Measurements from ENCODE around the gene CABS1. TPM values are rescaled to one million over a fixed set of nuclear protein-coding genes. Genes with fewer than 3 reads are reported as not detected.

CABS1 gene
- polyA plus RNA-seq, 1 donor, result not detected

DNA sequence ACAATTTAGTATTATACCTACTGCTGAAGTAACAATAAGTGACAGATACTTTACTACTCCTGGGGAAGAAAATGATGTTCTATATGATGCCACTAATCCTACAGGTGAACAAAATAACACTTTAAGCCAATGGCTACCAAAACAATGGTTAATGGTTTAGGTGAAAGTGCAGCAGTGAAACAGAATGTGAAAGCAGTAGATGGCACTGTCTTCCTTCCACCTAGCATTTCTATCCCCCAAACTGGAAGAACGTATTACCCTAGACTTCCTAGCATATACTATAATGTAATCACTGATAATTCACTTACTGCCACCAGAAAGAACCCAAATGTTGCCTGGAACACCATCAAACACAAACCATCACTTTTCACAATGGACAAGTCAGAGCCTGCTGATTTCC, 18.9 kb upstream of the CABS1 start:
- DNase-seq, result no peak
- Histone ChIP-seq H3K4me3 (ENCODE audit: low read length) (no peak overlapping the region), H3K27me3 (ENCODE audit: control insufficient read depth, insufficient read depth, low read length) (no peaks in the 10 kb centered on the region), H3K4me1 (ENCODE audit: control insufficient read depth, insufficient read depth, low read length) (no peaks in the 10 kb centered on the region), H3K27ac (ENCODE audit: low read length) (no peak overlapping the region), H3K9me3 (ENCODE audit: control insufficient read depth, low read depth, low read length) (no peaks in the 10 kb centered on the region), H3K36me3 (ENCODE audit: control insufficient read depth, insufficient read depth, low read length) (no peaks in the 10 kb centered on the region)
- 20% methylated on average over 1 of the region's 1 CpG for WGBS (ENCODE audit: insufficient coverage, low lambda C conversion rate)

DNA sequence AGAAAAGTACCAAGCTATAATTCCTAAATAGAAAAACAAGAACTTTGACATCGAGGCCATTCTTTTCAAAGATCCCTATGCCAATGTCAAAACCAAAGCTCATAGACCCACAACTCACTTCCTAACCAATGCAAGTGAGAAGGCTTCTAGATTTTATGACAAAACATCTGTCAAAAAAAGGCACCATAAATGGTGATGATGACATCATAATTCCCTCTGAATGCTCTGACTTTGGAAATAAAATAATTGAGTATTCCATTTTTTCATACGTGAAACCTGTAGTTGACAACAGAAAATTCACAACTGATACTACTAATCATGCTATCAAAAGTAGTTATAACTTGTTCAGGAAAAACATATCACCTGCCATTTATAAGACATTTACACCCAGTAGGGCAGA, 8.7 kb upstream of the CABS1 start:
- Histone ChIP-seq H3K36me3 (ENCODE audit: control insufficient read depth, insufficient read depth, low read length) (no peaks in the 10 kb centered on the region), H3K27me3 (ENCODE audit: control insufficient read depth, insufficient read depth, low read length) (no peaks in the 10 kb centered on the region), H3K4me1 (ENCODE audit: control insufficient read depth, insufficient read depth, low read length) (no peaks in the 10 kb centered on the region), H3K4me3 (ENCODE audit: low read length) (no peak overlapping the region), H3K27ac (ENCODE audit: low read length) (no peak overlapping the region), H3K9me3 (ENCODE audit: control insufficient read depth, low read depth, low read length) (no peaks in the 10 kb centered on the region)
- DNase-seq, result no peak
- 100% methylated on average over 1 of the region's 2 CpGs for WGBS (ENCODE audit: insufficient coverage, low lambda C conversion rate)

- no peak overlapping the region for H3K27ac ChIP-seq (ENCODE audit: low read length)
- 100% methylated on average over 2 of the region's 5 CpGs for WGBS (ENCODE audit: insufficient coverage, low lambda C conversion rate)
- no peaks in the 10 kb centered on the region for H3K36me3 ChIP-seq (ENCODE audit: control insufficient read depth, insufficient read depth, low read length)
Measured at GRCh38 chr4:70336043-70336442, 1.3 kb downstream of the CABS1 start.

DNA sequence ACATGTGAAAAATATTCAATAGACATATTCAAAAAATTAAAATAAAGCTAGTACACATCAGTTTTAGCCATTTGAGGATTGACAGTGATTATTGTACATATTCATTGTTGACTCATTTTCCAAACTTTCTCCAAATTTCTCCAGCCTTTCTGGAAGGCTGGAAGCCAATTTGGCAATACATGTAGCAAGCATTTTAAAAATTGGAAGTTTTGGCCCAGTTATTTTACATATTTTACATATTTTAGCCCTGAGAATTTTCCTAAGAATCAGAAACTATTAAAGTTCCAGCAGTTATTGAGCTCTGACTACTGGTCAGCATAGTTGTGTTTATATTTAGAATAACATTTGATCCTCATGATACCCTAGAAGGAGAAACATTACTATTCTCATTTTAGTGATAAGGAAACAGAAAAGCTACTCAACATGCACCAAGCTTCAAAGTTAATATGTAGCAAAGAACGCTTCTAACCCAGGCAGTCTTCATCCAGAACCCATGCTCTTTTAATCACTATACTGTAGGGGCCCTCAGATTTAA, 3.2 kb downstream of the CABS1 start:
- Histone ChIP-seq H3K27ac (ENCODE audit: low read length) (no peak overlapping the region), H3K36me3 (ENCODE audit: control insufficient read depth, insufficient read depth, low read length) (no peaks in the 10 kb centered on the region), H3K4me1 (ENCODE audit: control insufficient read depth, insufficient read depth, low read length) (no peaks in the 10 kb centered on the region), H3K9me3 (ENCODE audit: control insufficient read depth, low read depth, low read length) (no peaks in the 10 kb centered on the region), H3K27me3 (ENCODE audit: control insufficient read depth, insufficient read depth, low read length) (no peaks in the 10 kb centered on the region), H3K4me3 (ENCODE audit: low read length) (no peak overlapping the region)
- no CpG with 5 or more reads among the region's 1 CpG for WGBS (ENCODE audit: insufficient coverage, low lambda C conversion rate)
- DNase-seq, result no peak

More at GRCh38 chr4:70336043-70336442, 1.3 kb downstream of the CABS1 start:
- Histone ChIP-seq H3K9me3 (ENCODE audit: control insufficient read depth, low read depth, low read length) (no peaks in the 10 kb centered on the region), H3K27me3 (ENCODE audit: control insufficient read depth, insufficient read depth, low read length) (no peaks in the 10 kb centered on the region), H3K4me1 (ENCODE audit: control insufficient read depth, insufficient read depth, low read length) (no peaks in the 10 kb centered on the region), H3K4me3 (ENCODE audit: low read length) (no peak overlapping the region)
- no peak for DNase-seq

- Histone ChIP-seq H3K36me3 (ENCODE audit: control insufficient read depth, insufficient read depth, low read length) (no peaks in the 10 kb centered on the region), H3K27me3 (ENCODE audit: control insufficient read depth, insufficient read depth, low read length) (no peaks in the 10 kb centered on the region), H3K9me3 (ENCODE audit: control insufficient read depth, low read depth, low read length) (no peaks in the 10 kb centered on the region), H3K4me3 (ENCODE audit: low read length) (no peak overlapping the region), H3K4me1 (ENCODE audit: control insufficient read depth, insufficient read depth, low read length) (no peaks in the 10 kb centered on the region), H3K27ac (ENCODE audit: low read length) (no peak overlapping the region)
- WGBS (ENCODE audit: insufficient coverage, low lambda C conversion rate), result no CpG with 5 or more reads among the region's 1 CpG
- no peak for DNase-seq
Measured at GRCh38 chr4:70356185-70356584, 21.4 kb downstream of the CABS1 start.

DNA sequence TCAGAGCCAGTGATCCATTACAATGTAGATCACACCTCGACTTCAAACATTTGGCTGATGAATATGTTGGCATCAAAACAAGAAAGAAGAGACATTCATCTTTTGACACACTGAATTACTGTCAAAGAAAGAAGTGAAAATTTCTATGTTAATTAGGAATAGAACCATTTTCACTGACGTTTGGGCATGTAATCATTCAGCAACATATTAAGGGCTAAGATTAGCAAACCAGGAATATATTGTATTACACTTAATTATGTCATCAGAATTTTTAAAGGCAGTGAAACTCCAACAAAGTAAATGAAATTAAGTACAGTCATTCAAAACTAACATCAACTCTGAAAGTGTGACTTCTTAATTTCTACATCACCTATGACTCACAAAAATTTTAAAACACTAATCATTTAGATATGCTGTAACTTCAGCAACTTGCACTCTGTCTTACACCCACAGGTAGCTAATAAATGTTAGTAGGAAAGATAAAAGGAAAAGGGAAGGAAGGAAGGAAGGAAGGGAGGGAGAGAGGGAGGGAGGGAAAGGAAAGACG, 24.4 kb downstream of the CABS1 start:
- Histone ChIP-seq H3K27me3 (ENCODE audit: control insufficient read depth, insufficient read depth, low read length) (no peaks in the 10 kb centered on the region), H3K9me3 (ENCODE audit: control insufficient read depth, low read depth, low read length) (no peaks in the 10 kb centered on the region), H3K27ac (ENCODE audit: low read length) (no peak overlapping the region), H3K4me1 (ENCODE audit: control insufficient read depth, insufficient read depth, low read length) (no peaks in the 10 kb centered on the region), H3K36me3 (ENCODE audit: control insufficient read depth, insufficient read depth, low read length) (no peaks in the 10 kb centered on the region), H3K4me3 (ENCODE audit: low read length) (no peak overlapping the region)
- whole genome bisulfite sequencing (ENCODE audit: insufficient coverage, low lambda C conversion rate), result 65% methylated on average over 2 of the region's 3 CpGs
- no peak for DNase-seq

DNA sequence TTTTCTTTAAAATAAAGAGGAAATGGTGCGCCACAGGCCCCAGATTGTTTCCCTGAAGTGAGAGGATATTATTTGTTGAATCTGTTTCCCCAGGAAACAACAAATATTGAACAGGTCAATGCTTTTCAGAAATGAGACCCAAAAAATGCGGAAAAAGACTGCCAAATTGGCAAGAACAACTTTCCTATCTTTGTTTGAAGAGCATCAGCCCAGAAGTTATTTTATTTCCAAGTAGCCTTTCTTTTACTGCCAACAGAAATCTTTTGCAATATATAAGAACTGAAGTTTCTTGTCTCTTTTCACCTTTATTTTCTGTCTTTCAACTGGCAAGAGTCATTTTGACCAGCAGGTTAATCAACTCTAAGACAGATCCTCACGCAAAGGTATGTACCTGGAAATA, 25.7 kb downstream of the CABS1 start, which contains the start of gene SMR3A:
Gene SMR3A (plus strand): TSS at position 301 of the 400 bp plus-strand sequence. CDS start 1,356 bp downstream, outside the sequence.
- no peaks in the 10 kb centered on the region for H3K9me3 ChIP-seq (ENCODE audit: control insufficient read depth, low read depth, low read length)
- H3K27ac ChIP-seq (ENCODE audit: low read length), result no peak within 1 kb of the TSS
- no peaks in the 10 kb centered on the region for H3K4me1 ChIP-seq (ENCODE audit: control insufficient read depth, insufficient read depth, low read length)
- no peaks in the 10 kb centered on the region for H3K36me3 ChIP-seq (ENCODE audit: control insufficient read depth, insufficient read depth, low read length)
- no peak for DNase-seq
- H3K27me3 ChIP-seq (ENCODE audit: control insufficient read depth, insufficient read depth, low read length), result no peaks in the 10 kb centered on the region
- 86% methylated on average over 1 of the region's 3 CpGs for WGBS (ENCODE audit: insufficient coverage, low lambda C conversion rate)
- no peak within 1 kb of the TSS for H3K4me3 ChIP-seq (ENCODE audit: low read length)

GRCh38 chr4:70364002-70364401, 29.2 kb downstream of the CABS1 start:
- DNase-seq, result no peak
- H3K4me1 ChIP-seq (ENCODE audit: control insufficient read depth, insufficient read depth, low read length), result no peaks in the 10 kb centered on the region
- no peak overlapping the region for H3K27ac ChIP-seq (ENCODE audit: low read length)
- H3K36me3 ChIP-seq (ENCODE audit: control insufficient read depth, insufficient read depth, low read length), result no peaks in the 10 kb centered on the region
- H3K9me3 ChIP-seq (ENCODE audit: control insufficient read depth, low read depth, low read length), result no peaks in the 10 kb centered on the region
- WGBS (ENCODE audit: insufficient coverage, low lambda C conversion rate), result 80% methylated on average over 4 of the region's 5 CpGs
- H3K27me3 ChIP-seq (ENCODE audit: control insufficient read depth, insufficient read depth, low read length), result no peaks in the 10 kb centered on the region
- H3K4me3 ChIP-seq (ENCODE audit: low read length), result no peak overlapping the region

- Histone ChIP-seq H3K4me3 (ENCODE audit: low read length) (no peak overlapping the region), H3K36me3 (ENCODE audit: control insufficient read depth, insufficient read depth, low read length) (no peaks in the 10 kb centered on the region), H3K27me3 (ENCODE audit: control insufficient read depth, insufficient read depth, low read length) (no peaks in the 10 kb centered on the region), H3K27ac (ENCODE audit: low read length) (no peak overlapping the region), H3K4me1 (ENCODE audit: control insufficient read depth, insufficient read depth, low read length) (no peaks in the 10 kb centered on the region), H3K9me3 (ENCODE audit: control insufficient read depth, low read depth, low read length) (no peaks in the 10 kb centered on the region)
- WGBS (ENCODE audit: insufficient coverage, low lambda C conversion rate), result 20% methylated on average over 1 of the region's 2 CpGs
- DNase-seq, result no peak
Measured at GRCh38 chr4:70365479-70365878, 30.7 kb downstream of the CABS1 start.

DNA sequence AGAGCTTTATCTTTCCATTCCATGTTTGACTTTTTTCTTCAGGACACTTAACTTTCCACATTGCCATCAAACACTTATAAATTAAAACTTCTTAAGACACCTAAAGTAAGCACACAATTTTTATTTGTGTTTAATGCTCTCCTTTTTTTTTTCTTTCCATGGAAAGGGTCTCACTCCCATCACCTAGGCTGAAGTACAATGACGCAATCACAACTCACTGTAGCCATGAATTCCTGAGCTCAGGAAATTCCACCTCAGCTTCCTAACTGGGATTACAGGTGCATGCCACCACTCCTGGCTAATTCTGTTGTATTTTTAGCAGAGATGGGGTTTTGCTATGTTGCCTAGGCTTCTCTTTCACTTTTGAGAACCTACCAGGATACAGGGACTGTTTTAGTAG, 33.0 kb downstream of the CABS1 start:
- 100% methylated on average over 1 of the region's 1 CpG for WGBS (ENCODE audit: insufficient coverage, low lambda C conversion rate)

DNA sequence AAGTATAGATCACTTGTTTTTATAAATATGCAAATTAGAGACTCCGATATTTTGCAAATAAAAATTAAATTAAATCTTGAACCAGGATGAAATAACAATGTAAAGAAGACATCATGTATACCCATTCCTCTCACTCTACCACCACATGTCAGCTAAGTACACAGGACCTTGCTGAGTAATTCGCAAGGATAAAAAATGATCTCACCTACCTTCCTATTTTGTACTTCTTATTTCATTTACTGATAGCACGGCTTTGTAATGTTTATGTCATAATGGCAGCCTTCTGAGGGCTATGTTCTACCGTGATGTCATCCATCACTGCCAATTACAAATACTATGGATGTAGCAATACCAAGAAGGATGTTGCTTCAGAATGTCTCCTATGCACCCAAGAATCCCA, 37.2 kb downstream of the CABS1 start:
- H3K27me3 ChIP-seq (ENCODE audit: control insufficient read depth, insufficient read depth, low read length), result no peaks in the 10 kb centered on the region
- H3K36me3 ChIP-seq (ENCODE audit: control insufficient read depth, insufficient read depth, low read length), result no peaks in the 10 kb centered on the region
- H3K9me3 ChIP-seq (ENCODE audit: control insufficient read depth, low read depth, low read length), result no peaks in the 10 kb centered on the region
- no peak overlapping the region for H3K4me3 ChIP-seq (ENCODE audit: low read length)
- H3K4me1 ChIP-seq (ENCODE audit: control insufficient read depth, insufficient read depth, low read length), result no peaks in the 10 kb centered on the region
- no peak overlapping the region for H3K27ac ChIP-seq (ENCODE audit: low read length)
- no peak for DNase-seq
- 92% methylated on average over 2 of the region's 4 CpGs for WGBS (ENCODE audit: insufficient coverage, low lambda C conversion rate)

More for the DNA sequence above, 33.0 kb downstream of the CABS1 start:
- H3K36me3 ChIP-seq (ENCODE audit: control insufficient read depth, insufficient read depth, low read length), result no peaks in the 10 kb centered on the region
- DNase-seq, result no peak
- no peak overlapping the region for H3K4me3 ChIP-seq (ENCODE audit: low read length)
- H3K9me3 ChIP-seq (ENCODE audit: control insufficient read depth, low read depth, low read length), result no peaks in the 10 kb centered on the region
- no peak overlapping the region for H3K27ac ChIP-seq (ENCODE audit: low read length)
- H3K27me3 ChIP-seq (ENCODE audit: control insufficient read depth, insufficient read depth, low read length), result no peaks in the 10 kb centered on the region
- no peaks in the 10 kb centered on the region for H3K4me1 ChIP-seq (ENCODE audit: control insufficient read depth, insufficient read depth, low read length)
